Left renal cortex interstitium (tissue), 4 donors: Measurements from ENCODE around the gene SLC34A2. TPM values are rescaled to one million over a fixed set of nuclear protein-coding genes. Genes with fewer than 3 reads are reported as not detected.
"Not testable (repeated sequence)": the region's sequence is repeated elsewhere in the genome, so short reads cannot be mapped to it uniquely, and the experiment has no call there.

Experiments
- DNase-seq, 4 donors: peaks; one replicate each; pipeline ENCODE4 v3.0.0-alpha.2; 2013; ENCODE audit warnings: low read depth in 4 of 4, low spot score in 2 of 4, missing footprints in 1 of 4
- polyA plus RNA-seq, 4 donors: library from polyadenylated mRNA; unstranded; fragments of 120-200 nt; gene quantifications; one replicate each; pipeline ENCODE4 v1.2.1, GENCODE V29; 2013; ENCODE audit not compliant: insufficient read length in 4 of 4

SLC34A2 gene, protein sequence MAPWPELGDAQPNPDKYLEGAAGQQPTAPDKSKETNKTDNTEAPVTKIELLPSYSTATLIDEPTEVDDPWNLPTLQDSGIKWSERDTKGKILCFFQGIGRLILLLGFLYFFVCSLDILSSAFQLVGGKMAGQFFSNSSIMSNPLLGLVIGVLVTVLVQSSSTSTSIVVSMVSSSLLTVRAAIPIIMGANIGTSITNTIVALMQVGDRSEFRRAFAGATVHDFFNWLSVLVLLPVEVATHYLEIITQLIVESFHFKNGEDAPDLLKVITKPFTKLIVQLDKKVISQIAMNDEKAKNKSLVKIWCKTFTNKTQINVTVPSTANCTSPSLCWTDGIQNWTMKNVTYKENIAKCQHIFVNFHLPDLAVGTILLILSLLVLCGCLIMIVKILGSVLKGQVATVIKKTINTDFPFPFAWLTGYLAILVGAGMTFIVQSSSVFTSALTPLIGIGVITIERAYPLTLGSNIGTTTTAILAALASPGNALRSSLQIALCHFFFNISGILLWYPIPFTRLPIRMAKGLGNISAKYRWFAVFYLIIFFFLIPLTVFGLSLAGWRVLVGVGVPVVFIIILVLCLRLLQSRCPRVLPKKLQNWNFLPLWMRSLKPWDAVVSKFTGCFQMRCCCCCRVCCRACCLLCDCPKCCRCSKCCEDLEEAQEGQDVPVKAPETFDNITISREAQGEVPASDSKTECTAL
- 10 to 100 TPM; 20.3 to 27.0 (median 26.7) TPM for polyA plus RNA-seq

DNA sequence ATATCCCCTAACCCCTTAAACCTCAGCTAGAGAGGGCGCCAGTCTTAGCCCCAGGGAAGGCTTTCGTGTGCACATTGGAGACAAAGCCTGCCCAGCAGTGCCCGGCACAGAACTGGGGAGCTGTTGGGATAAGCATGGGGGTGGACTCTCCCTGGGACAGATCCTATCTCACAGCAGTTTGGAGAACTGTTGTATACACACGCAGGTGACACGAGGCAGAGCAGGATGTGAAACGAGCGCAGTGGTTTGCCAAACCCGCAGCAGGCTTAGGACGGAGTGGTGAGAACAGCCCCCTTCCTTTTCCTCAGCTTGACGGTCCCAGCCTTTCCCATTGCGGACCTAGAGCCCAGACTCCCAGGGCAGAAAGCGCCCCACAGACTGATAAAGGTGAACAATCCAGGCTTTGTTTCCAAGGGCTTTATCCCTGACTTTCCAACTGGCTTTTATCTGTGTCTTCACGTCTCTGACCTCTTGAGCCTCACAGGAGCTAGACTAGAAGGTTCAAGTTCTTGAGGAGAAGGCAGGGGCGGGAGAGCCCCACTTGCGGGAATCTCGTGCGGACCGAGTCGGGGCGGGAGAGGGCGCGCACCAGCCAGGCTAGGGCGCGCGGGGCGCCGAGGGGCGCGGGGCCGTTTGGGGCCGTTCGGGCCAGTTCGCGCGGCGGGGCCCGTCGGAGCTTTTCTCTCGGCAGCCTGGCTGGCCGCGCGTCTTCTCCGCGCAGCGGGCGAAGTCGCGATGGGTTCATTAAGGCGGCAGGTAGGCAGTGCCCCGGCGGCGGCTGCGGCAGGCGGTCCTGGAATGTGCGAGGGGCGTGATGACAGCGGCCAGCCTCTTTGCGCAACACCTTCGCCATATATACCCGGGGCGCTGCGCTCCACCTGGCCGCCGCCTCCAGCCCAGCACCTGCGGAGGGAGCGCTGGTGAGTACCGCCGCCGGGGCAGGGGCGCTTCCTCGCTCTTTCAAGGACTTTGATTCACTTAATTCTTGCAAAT lies at the start of gene SLC34A2:
TSS of gene SLC34A2 (plus strand) at position 881 of the 993 bp plus-strand sequence. CDS start 6,650 bp downstream, outside the sequence.
- DNase-seq, result peak in 1 of 4 donors; percentile 6

DNA sequence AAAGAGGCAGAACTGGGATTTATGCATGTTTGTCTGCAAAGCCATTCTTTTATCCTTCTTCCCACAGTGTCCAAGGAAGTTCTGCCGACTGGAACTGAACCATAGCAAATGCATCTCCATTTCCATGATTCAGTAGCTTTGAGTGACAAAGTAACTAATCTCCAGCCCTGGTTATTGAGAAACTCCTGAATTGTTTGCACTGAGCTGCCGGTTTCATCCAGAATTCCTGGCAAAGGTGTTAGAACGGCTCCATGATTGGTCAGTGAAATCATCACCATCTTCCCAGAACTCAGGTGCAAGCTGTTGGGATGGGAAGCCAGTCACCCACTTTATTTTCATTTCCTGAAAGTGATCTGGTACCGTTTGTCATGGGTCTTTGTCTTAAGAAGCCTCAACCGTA lies 47.0 kb upstream of the SLC34A2 start:
- DNase-seq, result peak in 1 of 4 donors; percentile 21

GRCh38 chr4:25609976-25610375 lies 45.7 kb upstream of the SLC34A2 start:
- no peak for DNase-seq

- DNase-seq, result not testable (repeated sequence)
These were observed 42.0 kb upstream of the SLC34A2 start for GRCh38 chr4:25613613-25614012.

- no peak for DNase-seq
These were observed 40.8 kb upstream of the SLC34A2 start for GRCh38 chr4:25614807-25615206.

DNA sequence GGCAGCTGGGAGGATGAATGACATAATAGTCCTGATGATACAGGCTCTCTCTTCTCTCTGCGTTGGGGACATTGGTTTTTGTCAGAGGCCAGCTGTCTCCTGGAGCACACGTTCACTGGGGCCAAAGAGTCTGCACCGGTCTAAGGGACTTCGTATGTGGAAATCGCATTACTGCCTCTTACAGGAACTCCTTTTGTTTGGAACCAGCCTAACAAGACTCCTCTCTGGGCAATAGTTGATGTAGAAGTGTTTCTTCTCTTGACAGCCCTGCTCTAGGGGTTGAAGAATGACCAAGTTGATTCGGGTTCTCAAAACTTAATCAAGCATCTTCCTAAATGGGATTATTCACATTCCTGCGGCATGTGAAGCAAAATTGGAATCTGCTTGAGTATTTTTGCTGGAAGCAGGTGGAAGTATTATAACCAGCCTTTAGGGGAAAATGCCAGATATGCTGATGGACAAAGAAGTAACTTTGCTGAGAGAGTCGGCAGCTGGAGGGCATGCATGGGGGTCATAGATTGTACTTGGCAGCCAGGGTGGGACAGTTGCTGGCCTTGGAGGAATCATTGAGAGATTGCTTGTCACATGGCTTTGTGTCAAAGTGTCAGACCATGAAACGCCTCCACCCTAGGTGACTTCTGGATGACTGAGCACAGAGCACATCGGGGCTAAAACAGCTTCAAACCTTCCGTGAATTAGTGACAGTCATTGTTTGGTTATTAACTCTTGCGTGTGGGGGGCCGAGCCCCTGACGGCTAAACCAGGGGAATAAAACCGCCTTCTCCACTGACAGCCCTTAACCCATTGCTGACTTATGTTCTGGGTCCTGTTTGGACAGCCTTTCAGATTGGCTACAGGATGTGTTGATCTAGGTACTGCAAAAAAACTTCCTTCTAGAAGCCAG lies 34.4 kb upstream of the SLC34A2 start:
- no peak for DNase-seq

DNA sequence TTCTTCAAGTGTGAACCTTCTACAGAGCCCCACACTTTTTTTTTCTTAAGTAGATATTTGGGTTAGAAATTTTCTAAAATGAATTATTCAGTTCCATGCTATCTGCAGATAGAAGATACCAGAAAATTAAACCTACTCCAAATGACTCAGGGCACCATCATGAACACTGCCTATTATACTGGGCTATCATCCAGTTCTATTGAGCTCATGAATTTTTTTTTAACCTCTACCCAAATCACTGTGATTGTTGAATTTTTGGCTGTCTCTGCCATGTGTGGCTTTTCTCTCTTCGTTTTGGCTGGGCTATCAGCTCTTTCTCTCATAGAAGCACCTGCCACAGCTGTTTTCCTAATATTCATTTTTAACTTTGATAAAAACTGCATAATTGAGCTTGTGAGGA lies 31.0 kb upstream of the SLC34A2 start:
- no peak for DNase-seq

GRCh38 chr4:25628451-25628850 lies 27.2 kb upstream of the SLC34A2 start:
- no peak for DNase-seq

DNA sequence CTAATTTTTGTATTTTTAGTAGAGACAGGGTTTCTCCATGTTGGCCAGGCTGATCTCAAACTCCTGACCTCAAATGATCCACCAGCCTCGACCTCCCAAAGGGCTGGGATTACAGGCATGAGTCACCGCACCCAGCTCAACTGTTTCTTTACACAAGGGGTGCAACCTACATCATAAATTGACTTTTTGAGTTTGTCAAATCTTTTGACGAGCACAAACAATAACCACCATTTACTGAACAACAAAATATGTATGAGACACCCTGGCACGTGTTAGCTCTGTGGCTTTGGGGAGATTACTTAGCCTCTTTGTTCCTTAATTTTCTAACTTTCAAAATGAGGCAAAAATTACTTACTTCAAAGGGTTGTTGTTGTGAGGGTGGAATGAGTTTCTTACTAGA lies 23.5 kb upstream of the SLC34A2 start:
- no peak for DNase-seq

DNA sequence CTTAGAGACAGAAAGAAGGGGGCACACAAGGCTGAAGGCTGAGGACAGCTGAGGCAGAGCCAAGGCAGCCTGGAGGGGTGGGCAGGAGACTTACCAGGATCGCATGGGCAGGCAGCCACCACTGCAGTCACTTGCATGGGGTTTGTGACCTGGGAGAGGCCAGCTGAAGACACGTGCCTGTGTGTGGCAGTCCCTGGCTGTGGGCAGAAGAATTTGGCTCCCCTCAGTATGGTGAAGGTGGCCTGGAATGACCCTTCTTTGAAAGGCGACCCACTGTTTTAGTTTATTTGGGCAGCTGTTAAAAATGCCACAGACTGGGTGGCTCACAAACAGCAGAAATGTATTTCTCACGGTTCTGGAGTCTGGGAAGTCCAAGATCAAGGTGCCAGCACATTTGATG lies 22.1 kb upstream of the SLC34A2 start:
- DNase-seq, result no peak

DNA sequence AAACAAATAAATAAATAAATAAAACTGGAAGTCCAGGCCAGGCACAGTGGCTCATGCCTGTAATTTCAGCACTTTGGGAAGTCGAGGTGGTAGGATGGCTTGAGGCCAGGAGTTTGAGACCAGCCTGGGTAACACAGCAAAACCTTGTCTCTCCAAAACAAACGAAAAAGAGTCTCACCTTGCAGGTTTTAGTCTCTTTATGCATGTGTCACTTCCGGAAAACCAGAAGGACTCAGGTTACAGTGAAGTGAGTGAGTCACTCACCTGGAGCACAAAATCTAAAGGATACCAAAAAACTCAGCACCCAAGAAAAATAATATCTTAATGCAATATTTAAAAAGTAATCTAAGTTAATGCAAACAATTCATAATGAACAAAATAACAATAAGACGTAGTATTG lies 20.1 kb upstream of the SLC34A2 start:
- no peak for DNase-seq

GRCh38 chr4:25637581-25638220 lies 17.9 kb upstream of the SLC34A2 start:
- DNase-seq, result no peak

- no peak for DNase-seq
These were observed 17.4 kb upstream of the SLC34A2 start for GRCh38 chr4:25638221-25638601.

GRCh38 chr4:25638806-25639205 lies 16.8 kb upstream of the SLC34A2 start:
- DNase-seq, result no peak

- DNase-seq, result no peak
These were observed 5.3 kb upstream of the SLC34A2 start for GRCh38 chr4:25650311-25650710.

DNA sequence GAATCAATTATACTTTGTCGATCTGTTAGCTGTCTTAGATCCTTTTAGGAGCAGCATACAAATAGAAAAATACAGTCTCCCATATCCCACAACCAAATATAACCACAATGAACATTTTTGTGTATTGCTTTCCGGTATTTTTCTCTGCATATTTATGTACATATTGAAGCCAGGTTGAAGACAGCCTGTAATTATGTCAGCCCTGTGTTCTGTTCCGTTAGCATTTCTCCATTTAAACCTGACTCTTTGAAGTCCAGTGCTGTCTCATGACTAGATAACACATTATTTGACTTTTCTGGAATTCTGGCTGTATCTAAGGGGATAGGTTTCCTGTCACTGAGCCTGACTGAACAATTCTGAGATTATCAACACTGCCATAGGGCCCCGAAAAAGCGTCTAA lies 4.0 kb upstream of the SLC34A2 start:
- no peak for DNase-seq

DNA sequence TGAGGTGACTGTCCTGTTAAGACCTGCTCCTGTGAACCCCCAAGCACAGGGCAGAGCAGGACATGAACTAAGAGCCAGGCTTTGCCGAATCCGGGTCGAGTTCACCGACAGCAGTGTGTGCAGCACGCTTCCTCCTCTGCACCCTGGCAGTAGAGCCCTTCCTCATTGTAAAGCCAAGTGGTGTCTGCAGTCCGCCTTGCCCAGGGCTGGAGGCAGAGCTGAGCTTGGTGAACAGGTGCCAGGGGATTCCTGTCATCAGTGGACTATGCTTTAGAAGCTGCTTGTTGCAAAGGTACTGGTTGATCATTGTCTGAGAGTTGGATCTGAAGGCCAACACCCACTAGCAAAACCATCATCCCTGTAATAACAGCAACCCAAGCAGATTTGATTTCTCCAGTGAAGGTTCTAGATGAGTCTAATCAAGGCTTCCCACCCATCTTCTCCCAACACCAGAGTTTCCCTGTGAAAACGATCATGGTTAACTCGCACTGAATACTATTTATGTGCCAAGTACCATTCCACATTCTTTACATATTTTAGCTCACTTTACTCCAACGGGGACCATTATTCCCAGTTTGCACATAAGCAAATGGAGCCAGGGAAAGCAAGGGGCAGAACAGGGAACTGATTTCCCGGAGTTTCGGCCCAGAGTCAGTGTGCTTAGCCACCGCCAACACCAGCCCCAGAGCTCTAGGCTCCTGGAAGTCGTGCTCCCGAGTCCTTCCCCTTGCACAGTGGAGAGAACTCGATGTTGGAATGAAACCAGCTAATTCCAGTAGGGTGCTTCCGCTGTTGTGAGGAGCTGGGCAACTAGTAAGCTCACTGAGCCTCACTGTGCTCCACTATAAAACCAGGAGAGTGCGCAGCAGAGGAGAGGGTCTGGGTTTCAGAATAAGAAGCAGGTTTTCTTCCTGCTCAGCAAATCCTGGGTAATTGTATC lies 1.4 kb upstream of the SLC34A2 start:
- no peak for DNase-seq

- DNase-seq, result no peak
These were observed 380 bp downstream of the SLC34A2 start for GRCh38 chr4:25656031-25656430.
